Right lobe of liver (tissue), 4 donors: ENCODE measurements around the gene HPS5.

ENCODE experiments used
- CTCF ChIP-seq, 4 donors: fragments of 200-600 bp in 3 of 4; fragments of 450-650 bp in 1 of 4; IDR thresholded peaks; one replicate each; pipeline versions ENCODE4 v1.5.1 to v1.8.0; 2016 to 2022; ENCODE audit warnings: antibody characterized with exemption in 4 of 4, mild to moderate bottlenecking in 2 of 4
- POLR2A ChIP-seq: fragments of 450-650 bp; IDR thresholded peaks from one replicate; pipeline ENCODE4 v1.6.1; 2017; ENCODE audit warnings: antibody characterized with exemption, mild to moderate bottlenecking
- donor health status: DM: no; HTN: no; CAD: no.
- donor health status: DM: no; HTN: no; CAD: no.
- donor health status: DM: no; HTN: yes; CAD: no.

GRCh38 chr11:18264035-18264434 is 57.9 kb downstream of the HPS5 start:
- no peak for TF ChIP-seq POLR2A
- no peak for TF ChIP-seq CTCF (IDR thresholded peaks at IDR 0.05)
